Keratinocyte (primary cell): ENCODE results near the gene CDK12. TPM values are rescaled to one million over a fixed set of nuclear protein-coding genes. Genes with fewer than 3 reads are reported as not detected.

Experiments
- DNase-seq: peaks from one replicate; pipeline ENCODE4 v3.0.0-alpha.2; 2011; ENCODE audit warnings: low read depth, missing footprints, low spot score
- FAIRE-seq: peaks from 2 replicates; lab custom pipeline; 2011; peaks lifted over from hg19 to GRCh38; lab: Jason Lieb, UNC
- H2AFZ ChIP-seq: 2 replicates; pipeline ENCODE4 v1.6.0; 2012; ENCODE audit warnings: low read length, control low read depth, inconsistent platforms; ENCODE audit not compliant: control insufficient read depth
- H3K27ac ChIP-seq: 2 replicates; pipeline ENCODE4 v1.5.1; 2011; ENCODE audit warnings: low read length; ENCODE audit not compliant: control insufficient read depth, insufficient read depth
- H3K27me3 ChIP-seq: 3 replicates; pipeline ENCODE4 v1.6.0; 2011; ENCODE audit warnings: low read length; ENCODE audit not compliant: control insufficient read depth, insufficient read depth; ENCODE audit errors: extremely low read depth
- H3K36me3 ChIP-seq, 2 experiments: 2 replicates in 1 of 2; 3 replicates in 1 of 2; pipeline ENCODE4 v1.5.1; 2011; ENCODE audit warnings: low read length in 2 of 2, mild to moderate bottlenecking in 1 of 2; ENCODE audit not compliant: control insufficient read depth in 2 of 2, insufficient read depth in 2 of 2; ENCODE audit errors: extremely low read depth in 1 of 2
- H3K4me1 ChIP-seq: 3 replicates; pipeline ENCODE4 v1.5.1; 2011; ENCODE audit warnings: low read length; ENCODE audit not compliant: control insufficient read depth, insufficient read depth; ENCODE audit errors: extremely low read depth
- H3K4me2 ChIP-seq: 3 replicates; pipeline ENCODE4 v1.6.0; 2011; ENCODE audit warnings: low read depth, low read length; ENCODE audit not compliant: control insufficient read depth, insufficient read depth; ENCODE audit errors: extremely low read depth
- H3K4me3 ChIP-seq, 3 experiments: fragments of 200-600 bp in 1 of 3; sonication (generic) in 1 of 3; 2 replicates in 2 of 3; 3 replicates in 1 of 3; pipeline ENCODE4 v1.5.1; 2011 to 2016; ENCODE audit warnings: low read length in 3 of 3, mild to moderate bottlenecking in 3 of 3, control low read depth in 2 of 3, inconsistent platforms in 1 of 3, low read depth in 1 of 3, mixed read lengths in 1 of 3, mixed run types in 1 of 3, moderate library complexity in 1 of 3; ENCODE audit not compliant: control insufficient read depth in 2 of 3, insufficient read depth in 2 of 3; ENCODE audit errors: extremely low read depth in 1 of 3
- H3K79me2 ChIP-seq: 2 replicates; pipeline ENCODE4 v1.6.0; 2012; ENCODE audit warnings: low read length; ENCODE audit not compliant: control insufficient read depth, insufficient read depth
- H3K9ac ChIP-seq: 3 replicates; pipeline ENCODE4 v1.6.0; 2011; ENCODE audit warnings: low read length; ENCODE audit not compliant: control insufficient read depth, insufficient read depth; ENCODE audit errors: extremely low read depth
- H3K9me1 ChIP-seq: 3 replicates; pipeline ENCODE4 v1.6.0; 2011; ENCODE audit warnings: low read length; ENCODE audit not compliant: control insufficient read depth, insufficient read depth; ENCODE audit errors: extremely low read depth
- H3K9me3 ChIP-seq: 2 replicates; pipeline ENCODE4 v1.5.1; 2012; ENCODE audit warnings: low read depth, low read length; ENCODE audit not compliant: control insufficient read depth
- H4K20me1 ChIP-seq: 3 replicates; pipeline ENCODE4 v1.6.0; 2011; ENCODE audit warnings: low read length; ENCODE audit not compliant: control insufficient read depth, insufficient read depth; ENCODE audit errors: extremely low read depth
- EZH2 ChIP-seq: IDR thresholded peaks from one replicate; pipeline ENCODE4 v1.6.1; 2012; ENCODE audit warnings: inconsistent platforms, mild to moderate bottlenecking, low read length, moderate library complexity
- dilution Hi-C: fragments of 300-500 bp; cut with MboI; formaldehyde crosslinking; loops from one replicate; pipeline ENCODE4 v1.7.0; 2020; ENCODE audit warnings: low sequenced_read_pairs; ENCODE audit not compliant: extremely low pct_ligation_motif_present
- polyA plus RNA-seq, 5 experiments: library from polyadenylated mRNA; depleted of rRNA in 3 of 5; stranded (reverse) in 3 of 5; stranded (forward) in 1 of 5; unstranded in 1 of 5; fragments of >200 nt; gene quantifications; 1 replicate in 1 of 5; 2 replicates in 3 of 5; 3 replicates in 1 of 5; pipeline versions ENCODE4 v1.2.1 to v1.2.3, GENCODE V29; 2011 to 2012; ENCODE audit warnings: missing spikeins in 2 of 5, low read depth in 1 of 5, low replicate concordance in 1 of 5
- TF ChIP-seq, protein P1 (sequence below), 3 experiments: IDR thresholded peaks in 1 of 3; conservative IDR thresholded peaks in 1 of 3; optimal IDR thresholded peaks in 1 of 3; 2 replicates in 2 of 3; 3 replicates in 1 of 3; pipeline versions ENCODE3 to v1.5.1; 2011; ENCODE audit warnings: low read length in 3 of 3, mild to moderate bottlenecking in 3 of 3, moderate library complexity in 2 of 3, control low read depth in 1 of 3, inconsistent platforms in 1 of 3; ENCODE audit not compliant: insufficient read depth in 2 of 3; ENCODE audit errors: extremely low read depth in 1 of 3

The CDK12 gene
- polyA plus RNA-seq, 1 donor (not counting 4 experiments of a cell fraction or from before 2014, with no cell fraction given) = 25.7 TPM

DNA sequence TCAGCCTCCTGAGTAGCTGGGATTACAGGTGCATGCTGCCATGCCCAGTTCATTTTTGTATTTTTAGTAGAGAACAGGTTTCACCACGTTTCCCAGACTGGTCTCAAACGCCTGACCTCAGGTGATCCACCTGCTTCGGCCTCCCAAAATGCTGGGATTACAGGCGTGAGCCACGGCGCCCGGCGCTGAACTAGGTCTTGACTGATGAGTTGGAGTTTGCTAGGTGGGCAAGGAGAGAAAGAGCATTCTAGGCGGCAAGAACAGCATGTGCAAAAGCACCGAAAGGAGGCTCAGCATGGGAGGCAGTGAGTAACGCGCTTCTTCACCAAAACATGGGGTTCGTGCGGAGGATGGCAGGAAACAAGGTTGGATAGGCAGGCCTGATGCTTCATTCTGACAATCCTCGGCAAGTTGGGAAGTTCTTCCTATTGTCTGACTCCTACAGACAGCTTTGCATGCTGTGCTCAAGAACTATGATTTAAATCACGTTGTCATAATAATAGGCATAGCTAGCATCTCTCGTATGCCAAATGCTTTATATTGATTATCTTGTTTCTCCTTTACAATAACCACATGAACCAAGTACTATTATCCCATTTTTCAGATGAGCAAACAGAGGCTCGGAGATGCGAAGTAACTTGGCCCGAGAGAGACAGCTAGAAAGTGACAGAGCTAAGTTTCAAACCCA, 119.9 kb downstream of the CDK12 start:
- Histone ChIP-seq H3K4me1 (no peaks in the 10 kb centered on the region), H3K27ac (no peak overlapping the region), H3K9me1 (no peaks in the 10 kb centered on the region), H4K20me1 (no peaks in the 10 kb centered on the region), H3K4me2 (no peak overlapping the region), H3K79me2 (no peaks in the 10 kb centered on the region), H3K4me3 (no peak overlapping the region), H3K9me3 (no peaks in the 10 kb centered on the region), H3K36me3 (no peaks in the 10 kb centered on the region), H3K27me3 (peaks cover 13% of the 10 kb centered on the region), H3K9ac (no peak overlapping the region), H2AFZ (no peak overlapping the region)
- dilution Hi-C loops = no loop called here
- FAIRE-seq (no peak), DNase-seq (no peak)
- TF ChIP-seq, protein P1, sequence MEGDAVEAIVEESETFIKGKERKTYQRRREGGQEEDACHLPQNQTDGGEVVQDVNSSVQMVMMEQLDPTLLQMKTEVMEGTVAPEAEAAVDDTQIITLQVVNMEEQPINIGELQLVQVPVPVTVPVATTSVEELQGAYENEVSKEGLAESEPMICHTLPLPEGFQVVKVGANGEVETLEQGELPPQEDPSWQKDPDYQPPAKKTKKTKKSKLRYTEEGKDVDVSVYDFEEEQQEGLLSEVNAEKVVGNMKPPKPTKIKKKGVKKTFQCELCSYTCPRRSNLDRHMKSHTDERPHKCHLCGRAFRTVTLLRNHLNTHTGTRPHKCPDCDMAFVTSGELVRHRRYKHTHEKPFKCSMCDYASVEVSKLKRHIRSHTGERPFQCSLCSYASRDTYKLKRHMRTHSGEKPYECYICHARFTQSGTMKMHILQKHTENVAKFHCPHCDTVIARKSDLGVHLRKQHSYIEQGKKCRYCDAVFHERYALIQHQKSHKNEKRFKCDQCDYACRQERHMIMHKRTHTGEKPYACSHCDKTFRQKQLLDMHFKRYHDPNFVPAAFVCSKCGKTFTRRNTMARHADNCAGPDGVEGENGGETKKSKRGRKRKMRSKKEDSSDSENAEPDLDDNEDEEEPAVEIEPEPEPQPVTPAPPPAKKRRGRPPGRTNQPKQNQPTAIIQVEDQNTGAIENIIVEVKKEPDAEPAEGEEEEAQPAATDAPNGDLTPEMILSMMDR (optimal IDR thresholded peaks at IDR 0.05 in 1 of 3, IDR thresholded peaks at IDR 0.05 in 1 of 3, conservative IDR thresholded peaks at IDR 0.05 in 1 of 3; ENCODE audit: extremely low read depth in 1 of 3, insufficient read depth in 2 of 3, low read length in 3 of 3) = no peak
- no peak for TF ChIP-seq EZH2

DNA sequence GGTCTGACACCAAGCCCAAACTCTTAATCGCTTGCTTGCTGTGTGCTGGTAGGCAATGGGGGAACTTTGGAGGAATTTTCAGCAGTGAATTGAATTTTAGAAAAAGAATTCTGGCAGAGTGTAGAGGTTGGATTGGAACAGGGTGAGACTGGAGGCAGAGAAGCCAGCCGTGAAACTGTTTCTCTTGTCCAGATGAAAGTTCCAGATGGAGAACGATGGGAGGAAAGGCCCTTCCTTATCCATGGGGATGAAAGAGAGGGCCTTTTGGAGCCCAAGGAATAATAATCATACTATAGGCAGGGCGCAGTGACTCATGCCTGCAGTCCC, 120.4 kb downstream of the CDK12 start:
- H3K9me3 ChIP-seq = no peaks in the 10 kb centered on the region
- H2AFZ ChIP-seq = no peak overlapping the region
- DNase-seq (no peak), FAIRE-seq (no peak)
- no peaks in the 10 kb centered on the region for H3K4me1 ChIP-seq
- no peaks in the 10 kb centered on the region for H4K20me1 ChIP-seq
- no peaks in the 10 kb centered on the region for H3K79me2 ChIP-seq
- H3K36me3 ChIP-seq = no peaks in the 10 kb centered on the region
- H3K9ac ChIP-seq = no peak overlapping the region
- dilution Hi-C loops = no loop called here
- H3K27me3 ChIP-seq = peaks cover 13% of the 10 kb centered on the region
- no peak overlapping the region for H3K27ac ChIP-seq
- no peak overlapping the region for H3K4me3 ChIP-seq
- no peak overlapping the region for H3K4me2 ChIP-seq
- no peak for TF ChIP-seq EZH2
- TF ChIP-seq, protein P1 (optimal IDR thresholded peaks at IDR 0.05 in 1 of 3, IDR thresholded peaks at IDR 0.05 in 1 of 3, conservative IDR thresholded peaks at IDR 0.05 in 1 of 3; ENCODE audit: extremely low read depth in 1 of 3, insufficient read depth in 2 of 3, low read length in 3 of 3) = no peak
- H3K9me1 ChIP-seq = no peaks in the 10 kb centered on the region
